HG02981 (cell line): ENCODE data around the gene CCP110.
A peak's percentile ranks its signal among the peaks of the same experiment; 100 is the strongest.

Experiments
- ATAC-seq: cut with Tn5 transposase; IDR thresholded peaks from one replicate; pipeline ENCODE4 v1.9.1; 2021; ENCODE audit warnings: mild to moderate bottlenecking, moderate library complexity; ENCODE audit not compliant: unreplicated experiment

The CCP110 gene, protein sequence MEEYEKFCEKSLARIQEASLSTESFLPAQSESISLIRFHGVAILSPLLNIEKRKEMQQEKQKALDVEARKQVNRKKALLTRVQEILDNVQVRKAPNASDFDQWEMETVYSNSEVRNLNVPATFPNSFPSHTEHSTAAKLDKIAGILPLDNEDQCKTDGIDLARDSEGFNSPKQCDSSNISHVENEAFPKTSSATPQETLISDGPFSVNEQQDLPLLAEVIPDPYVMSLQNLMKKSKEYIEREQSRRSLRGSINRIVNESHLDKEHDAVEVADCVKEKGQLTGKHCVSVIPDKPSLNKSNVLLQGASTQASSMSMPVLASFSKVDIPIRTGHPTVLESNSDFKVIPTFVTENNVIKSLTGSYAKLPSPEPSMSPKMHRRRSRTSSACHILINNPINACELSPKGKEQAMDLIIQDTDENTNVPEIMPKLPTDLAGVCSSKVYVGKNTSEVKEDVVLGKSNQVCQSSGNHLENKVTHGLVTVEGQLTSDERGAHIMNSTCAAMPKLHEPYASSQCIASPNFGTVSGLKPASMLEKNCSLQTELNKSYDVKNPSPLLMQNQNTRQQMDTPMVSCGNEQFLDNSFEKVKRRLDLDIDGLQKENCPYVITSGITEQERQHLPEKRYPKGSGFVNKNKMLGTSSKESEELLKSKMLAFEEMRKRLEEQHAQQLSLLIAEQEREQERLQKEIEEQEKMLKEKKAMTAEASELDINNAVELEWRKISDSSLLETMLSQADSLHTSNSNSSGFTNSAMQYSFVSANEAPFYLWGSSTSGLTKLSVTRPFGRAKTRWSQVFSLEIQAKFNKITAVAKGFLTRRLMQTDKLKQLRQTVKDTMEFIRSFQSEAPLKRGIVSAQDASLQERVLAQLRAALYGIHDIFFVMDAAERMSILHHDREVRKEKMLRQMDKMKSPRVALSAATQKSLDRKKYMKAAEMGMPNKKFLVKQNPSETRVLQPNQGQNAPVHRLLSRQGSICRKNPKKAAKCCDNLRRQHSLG

DNA sequence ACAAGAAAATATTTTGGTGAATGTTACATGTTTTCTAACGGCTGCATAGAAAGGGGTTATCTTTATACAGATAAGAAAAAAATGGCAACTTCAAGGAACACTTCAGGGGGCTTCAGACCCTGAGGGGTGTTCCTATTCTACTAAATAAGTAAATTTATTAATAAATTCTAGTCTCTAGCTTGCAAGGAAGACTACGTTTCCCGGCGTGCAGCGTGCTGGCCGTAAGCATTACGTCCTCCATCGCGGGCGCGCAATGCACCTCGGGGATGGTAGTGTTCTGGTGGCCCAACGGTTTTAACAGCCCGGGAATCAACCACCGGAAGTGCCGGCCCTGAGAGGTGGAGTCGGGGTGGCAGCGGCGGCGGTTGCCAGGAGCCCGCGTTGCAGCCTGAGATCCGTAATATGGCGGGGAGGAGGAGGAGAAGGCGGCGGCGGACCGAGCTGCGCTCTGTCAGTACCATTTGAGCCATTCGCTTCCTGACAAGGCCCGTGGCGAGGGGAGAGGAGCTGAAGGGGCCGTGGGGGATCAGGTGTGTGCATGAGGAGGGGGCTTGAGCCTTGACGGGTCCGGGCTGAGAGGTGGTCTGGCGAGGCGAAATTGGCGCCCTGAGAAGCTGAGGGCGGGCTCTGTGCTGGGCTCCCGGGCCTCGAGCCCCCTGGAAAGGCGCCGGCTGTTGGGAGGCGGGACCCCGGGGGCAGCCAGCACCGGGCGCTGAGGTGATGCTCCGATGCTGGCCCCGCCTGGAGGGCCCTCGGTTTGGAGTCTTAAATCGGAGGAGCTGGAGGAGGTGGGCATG, at the start of gene CCP110:
Gene CCP110, plus strand, starts transcription at position 384 of the 797 bp plus-strand sequence. CDS start 3,940 bp downstream, outside the sequence.
- ATAC-seq: peak; percentile 67

DNA sequence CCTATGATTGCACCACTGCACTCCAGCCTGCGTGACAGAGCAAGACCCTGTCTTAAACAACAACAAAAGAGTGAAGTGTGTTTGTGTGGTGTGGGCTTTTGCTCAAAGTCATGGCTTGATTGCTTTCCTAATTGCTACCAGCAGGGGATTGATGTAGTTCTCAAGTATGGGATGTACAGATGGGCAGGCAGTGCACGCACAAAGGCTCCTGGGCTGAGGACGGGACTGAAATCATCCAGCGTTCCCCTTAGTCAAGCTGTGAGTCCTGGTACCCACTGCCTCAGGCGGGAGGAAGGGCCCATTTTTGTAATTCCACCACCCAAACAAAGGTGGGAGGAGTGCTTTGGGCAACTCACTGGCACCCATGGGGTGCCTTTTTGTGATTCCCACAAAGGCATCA, 49.1 kb upstream of the CCP110 start:
- no peak for ATAC-seq

DNA sequence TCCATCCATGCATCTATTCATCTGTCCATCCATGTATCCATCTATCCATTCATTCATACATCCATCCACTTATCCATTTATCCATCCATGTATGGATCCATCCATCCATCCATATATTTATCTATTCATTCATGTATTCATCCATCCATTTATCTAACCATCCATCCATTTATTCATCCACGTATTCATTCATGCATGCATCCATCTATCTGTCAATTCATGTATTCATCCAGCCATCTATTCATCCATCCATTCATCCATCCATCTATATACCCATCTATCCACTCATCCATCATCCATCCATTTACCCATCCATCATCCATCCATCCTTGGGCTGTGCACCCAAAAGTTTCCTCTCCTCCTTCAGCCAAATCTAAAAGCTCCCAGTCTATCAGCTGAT, 45.2 kb upstream of the CCP110 start:
- ATAC-seq: no peak

DNA sequence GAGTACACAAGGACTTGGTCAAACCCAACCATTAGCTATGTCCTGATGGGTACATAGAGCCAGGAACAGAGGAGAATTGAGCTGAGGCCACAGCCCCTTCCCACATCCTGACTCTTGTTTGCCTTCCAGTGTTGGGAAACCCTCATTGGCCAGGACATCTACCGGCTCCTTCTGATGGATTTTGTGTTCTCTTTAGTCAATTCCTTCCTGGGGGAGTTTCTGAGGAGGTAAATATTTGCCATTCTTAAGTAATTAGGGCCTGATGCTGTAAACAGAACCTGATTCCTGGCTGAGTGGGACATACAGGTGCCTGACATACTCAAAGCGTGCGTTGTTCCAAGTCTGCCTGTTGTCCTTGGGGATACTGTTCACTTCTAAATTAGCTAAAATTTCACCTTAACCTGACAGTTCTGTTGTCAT, 44.4 kb upstream of the CCP110 start:
- ATAC-seq: no peak

DNA sequence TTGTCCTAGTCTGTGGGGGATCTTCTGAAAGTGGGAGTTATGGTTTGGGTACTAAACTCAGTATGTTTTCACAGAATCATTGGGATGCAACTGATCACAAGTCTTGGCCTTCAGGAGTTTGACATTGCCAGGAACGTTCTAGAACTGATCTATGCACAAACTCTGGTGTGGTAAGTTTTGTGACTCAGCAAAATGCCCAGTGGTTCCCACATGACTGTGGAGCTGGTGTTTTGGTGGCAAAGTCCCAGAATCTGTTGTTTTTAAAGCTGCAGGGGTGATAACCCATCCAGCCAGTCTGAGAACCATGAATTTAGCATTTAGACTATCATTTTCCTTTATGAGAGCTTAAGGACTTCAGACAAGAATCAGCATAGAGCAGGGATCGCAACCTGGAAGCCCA, 42.4 kb upstream of the CCP110 start:
- no peak for ATAC-seq

DNA sequence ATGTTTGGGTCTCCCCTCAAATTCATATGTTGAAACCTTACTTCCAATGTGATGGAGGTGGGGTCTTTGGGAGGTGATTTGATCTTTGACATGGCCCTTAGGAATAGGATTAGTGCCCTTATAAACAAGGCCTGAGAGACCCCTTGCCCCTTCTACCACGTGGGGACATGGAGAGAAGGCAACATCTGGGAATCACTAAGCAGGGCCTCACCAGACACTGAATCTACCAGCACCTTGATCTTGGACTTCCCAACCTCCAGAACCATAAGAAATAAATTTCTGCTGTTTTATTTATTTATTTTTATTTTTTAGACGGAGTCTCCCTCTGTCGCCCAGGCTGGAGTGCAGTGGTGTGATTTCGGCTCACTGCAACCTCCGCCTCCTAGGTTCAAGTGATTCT, 42.0 kb upstream of the CCP110 start:
- ATAC-seq: no peak

DNA sequence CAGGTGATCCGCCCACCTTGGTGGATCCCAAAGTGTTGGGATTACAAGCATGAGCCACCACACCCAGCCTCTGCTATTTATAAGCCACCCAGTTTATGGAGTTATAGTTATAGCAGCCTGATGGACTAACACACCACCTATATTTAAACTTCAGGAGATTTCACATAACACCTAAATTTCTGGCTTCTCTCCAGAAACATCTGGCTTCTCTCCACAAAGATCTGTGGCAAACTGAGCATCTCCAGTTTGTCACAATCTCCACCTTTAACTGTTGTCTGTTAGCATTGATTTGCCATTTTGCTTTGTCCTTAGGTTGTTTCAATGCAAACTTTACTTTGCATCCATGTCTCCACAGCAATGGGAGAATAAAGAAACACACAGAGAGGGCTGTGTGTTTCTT, 41.5 kb upstream of the CCP110 start:
- no peak for ATAC-seq

DNA sequence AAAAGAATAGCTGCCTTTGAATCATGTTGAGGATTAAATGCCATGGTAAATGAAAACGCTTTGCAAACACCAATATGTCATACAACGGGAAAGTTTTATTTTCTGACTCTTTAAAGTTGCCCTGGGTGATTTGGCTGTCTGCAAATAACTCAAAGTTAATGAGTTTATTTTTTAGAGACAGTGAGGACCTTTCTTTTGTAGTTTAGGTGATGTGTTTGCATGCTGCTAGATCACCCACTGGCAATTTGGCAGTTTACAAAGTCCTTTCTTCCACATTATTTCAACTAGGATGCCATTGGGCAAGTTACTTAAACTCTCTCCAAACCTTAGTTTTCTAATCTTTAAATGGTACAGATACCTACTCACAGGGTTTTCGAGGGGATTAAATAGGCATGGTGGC, 39.6 kb upstream of the CCP110 start:
- ATAC-seq: no peak

- no peak for ATAC-seq
Observed at GRCh38 chr16:19485611-19486010, 38.1 kb upstream of the CCP110 start.

GRCh38 chr16:19486051-19486450, 37.7 kb upstream of the CCP110 start:
- no peak for ATAC-seq

- no peak for ATAC-seq
Observed at GRCh38 chr16:19486750-19487325, 36.9 kb upstream of the CCP110 start.

DNA sequence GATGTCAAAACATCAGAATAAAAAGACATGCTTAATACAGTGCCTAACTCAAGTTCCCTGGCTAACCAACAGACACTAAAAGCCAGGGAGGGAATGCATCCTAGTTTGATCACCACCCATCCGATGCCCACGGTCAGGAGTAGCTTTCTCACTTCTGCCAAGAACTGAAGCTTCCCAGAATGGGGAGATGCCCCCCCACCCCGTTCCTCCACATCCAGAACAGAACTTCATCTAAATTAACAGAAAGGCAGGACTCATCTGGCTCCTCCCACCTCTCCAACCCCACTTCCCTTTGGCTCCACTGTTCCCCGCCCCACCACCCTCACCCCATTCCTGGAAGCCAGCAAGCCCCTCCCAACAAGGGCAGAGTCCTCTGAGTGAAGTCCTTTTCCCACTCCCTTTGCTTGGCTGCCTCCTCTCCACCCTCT, 35.5 kb upstream of the CCP110 start:
- no peak for ATAC-seq

- ATAC-seq: no peak
Observed at GRCh38 chr16:19490619-19491018, 33.1 kb upstream of the CCP110 start.

DNA sequence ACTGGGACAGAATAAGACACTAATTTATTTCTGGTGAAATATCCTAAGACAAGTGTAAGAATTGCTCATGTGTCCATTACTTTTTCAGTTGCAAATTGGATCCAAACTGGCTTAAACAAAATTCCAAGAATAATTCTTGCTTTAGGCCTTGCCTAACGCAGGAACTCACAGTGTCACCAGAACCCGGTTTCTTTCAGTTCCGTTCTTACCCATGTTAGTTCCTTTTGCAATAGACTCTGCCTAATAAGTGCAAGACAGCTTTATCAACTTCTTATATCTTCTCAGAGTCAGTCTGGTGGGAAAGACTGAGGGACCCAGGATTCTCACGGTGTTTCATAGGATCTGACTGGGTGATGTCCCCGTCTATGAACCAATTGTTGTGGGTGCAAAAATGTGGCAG, 26.6 kb upstream of the CCP110 start:
- no peak for ATAC-seq

- no peak for ATAC-seq
Observed at GRCh38 chr16:19499006-19499405, 24.7 kb upstream of the CCP110 start.

DNA sequence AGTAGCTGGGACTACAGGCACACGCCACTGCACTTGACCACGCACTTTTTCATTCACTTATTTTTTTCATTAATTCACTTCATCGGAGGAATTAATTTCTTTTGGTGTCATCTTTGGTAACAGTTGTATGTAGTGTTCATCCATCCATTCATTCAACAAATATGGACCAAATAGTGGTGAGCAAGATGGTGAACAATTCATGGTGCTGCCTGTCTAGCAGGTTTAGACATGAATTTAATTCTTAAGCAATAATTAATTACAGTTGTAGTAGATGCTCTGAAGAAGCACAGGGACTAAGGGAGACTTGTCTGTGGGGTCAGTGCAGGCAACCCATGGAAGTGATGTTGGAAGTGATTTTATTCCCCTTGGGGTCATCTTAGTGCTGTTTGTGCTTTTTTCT, 24.3 kb upstream of the CCP110 start:
- ATAC-seq: no peak

DNA sequence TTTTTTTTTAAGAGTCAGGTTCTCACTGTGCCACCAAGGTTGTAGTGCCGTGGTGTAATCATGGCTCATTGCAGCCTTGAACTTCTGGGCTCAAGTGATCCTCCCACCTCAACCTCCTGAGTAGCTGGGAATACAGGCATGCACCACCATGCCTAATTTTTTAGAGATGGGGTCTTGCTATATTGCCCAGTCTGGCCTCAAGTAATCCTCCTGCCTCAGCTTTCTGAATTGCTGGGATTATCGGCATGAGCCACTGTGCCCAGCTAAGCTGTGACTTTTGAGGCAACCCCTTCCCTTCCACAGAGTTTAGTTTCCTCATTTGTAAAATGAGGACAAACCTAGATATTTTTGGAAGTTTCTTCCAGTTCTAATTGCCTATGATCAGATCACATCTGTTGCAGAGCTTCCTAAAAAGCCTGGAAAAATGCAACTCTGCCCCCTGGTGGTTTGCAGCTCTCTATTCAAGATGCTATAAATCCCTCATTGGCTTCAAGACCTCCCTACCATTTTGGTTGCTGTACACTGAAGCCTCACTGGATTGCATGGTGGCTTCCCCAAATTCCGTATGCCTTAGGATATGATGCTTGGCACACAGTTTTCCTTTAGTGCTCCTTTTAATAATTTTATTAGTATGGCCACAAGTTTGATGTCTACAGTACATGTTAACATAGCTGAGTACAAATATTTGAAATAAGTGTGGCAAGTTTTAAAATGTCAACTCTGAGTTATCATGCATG, 21.2 kb upstream of the CCP110 start:
- ATAC-seq: no peak

DNA sequence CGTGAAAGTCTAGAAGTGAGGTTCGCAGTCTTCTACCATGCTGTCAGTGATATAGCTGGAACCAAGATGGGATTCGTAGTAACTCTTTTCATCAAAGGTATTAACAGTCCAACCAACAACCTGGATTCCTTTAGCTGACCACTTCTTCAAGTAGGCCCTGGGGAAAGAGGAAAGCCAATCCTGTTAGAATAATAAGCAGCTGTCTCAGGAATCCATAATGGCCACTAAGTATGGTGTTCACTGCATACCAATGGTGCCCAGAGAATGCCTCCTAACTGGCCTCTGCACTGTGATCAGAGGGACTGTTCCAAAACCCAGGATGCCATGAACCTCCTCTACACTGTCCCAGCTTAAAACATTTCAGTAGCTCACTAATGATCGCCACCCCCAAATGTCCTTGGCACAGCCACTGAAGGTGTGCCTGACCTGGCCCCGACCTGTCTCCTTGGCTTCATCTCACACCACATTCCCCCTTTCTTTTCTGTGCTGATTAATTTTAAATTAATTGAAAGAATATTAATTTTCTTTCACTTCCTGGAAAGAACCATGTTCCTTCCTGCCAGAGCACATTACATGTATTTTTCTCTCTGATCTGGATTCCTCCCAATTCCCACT, 20.2 kb upstream of the CCP110 start:
- no peak for ATAC-seq

GRCh38 chr16:19505600-19506303, 18.0 kb upstream of the CCP110 start:
- ATAC-seq: no peak
